ENCODE measurements around the gene SLC66A2.

The SLC66A2 gene

DNA sequence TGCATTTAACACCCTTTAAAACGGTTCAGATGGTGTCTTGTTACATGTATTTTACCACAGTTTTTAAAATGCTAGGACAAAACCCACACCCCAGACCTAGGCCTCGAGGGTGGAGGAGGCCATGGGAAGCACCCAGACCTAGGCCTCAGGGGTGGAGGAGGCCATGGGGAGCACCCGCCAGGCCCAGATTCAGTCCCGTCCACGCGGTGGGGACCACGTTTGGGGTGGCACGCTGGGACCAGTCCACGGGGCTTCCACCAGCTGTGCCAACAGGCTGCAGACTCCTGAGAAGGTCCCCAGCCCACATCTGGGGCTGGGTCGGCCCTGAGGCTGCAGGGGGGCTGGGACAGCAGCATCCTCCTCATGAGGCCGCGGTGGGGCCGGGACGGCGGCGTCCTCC, 63.4 kb downstream of the SLC66A2 start:
- no peak overlapping the region for H3K4me3 ChIP-seq (ENCODE audit: control insufficient read depth, low read depth, low read length)
- DNase-seq (ENCODE audit: low read depth), result no peak
- TF ChIP-seq, protein P1, sequence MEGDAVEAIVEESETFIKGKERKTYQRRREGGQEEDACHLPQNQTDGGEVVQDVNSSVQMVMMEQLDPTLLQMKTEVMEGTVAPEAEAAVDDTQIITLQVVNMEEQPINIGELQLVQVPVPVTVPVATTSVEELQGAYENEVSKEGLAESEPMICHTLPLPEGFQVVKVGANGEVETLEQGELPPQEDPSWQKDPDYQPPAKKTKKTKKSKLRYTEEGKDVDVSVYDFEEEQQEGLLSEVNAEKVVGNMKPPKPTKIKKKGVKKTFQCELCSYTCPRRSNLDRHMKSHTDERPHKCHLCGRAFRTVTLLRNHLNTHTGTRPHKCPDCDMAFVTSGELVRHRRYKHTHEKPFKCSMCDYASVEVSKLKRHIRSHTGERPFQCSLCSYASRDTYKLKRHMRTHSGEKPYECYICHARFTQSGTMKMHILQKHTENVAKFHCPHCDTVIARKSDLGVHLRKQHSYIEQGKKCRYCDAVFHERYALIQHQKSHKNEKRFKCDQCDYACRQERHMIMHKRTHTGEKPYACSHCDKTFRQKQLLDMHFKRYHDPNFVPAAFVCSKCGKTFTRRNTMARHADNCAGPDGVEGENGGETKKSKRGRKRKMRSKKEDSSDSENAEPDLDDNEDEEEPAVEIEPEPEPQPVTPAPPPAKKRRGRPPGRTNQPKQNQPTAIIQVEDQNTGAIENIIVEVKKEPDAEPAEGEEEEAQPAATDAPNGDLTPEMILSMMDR (IDR thresholded peaks at IDR 0.05; ENCODE audit: control insufficient read depth, insufficient read depth, low read depth, low read length, missing control alignments), result no peak

DNA sequence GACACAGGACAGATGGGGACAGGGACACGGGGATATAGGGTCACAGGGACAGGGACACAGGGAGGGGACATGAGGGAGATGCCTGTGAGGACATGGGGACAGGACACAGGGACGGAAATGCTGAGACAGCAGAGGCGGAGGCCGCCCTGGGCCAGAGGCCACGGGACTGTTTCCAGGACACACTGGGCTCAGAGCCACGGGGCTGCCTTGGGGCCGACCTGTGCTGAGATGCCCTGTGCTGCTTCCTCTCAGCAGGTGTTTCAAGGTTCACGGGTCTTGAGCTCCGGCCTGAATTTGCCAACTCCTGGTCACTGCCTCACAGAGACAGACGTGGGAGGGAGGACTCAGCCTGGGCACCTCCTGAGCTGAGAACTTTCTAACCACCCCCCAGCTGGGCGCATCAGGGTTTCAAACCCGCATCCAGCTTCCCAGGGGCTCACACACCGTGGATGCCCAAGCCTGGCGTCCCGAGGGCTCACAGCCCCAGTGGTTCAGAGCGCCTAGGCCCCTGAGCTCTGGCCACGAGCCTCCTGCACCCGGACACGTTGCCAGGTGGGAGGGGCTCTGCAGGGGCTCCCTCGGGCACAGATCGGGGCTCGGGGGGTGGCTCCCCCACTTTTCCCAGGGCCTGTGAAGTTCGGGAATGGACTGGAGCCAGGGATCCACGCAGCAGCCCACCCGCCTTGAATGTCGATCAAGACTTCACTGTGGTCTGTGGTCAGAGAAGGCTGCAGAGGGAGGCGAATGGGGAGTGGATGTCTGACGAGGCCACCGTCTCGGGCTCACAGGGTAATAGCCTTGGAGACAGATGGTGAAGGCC, 64.1 kb downstream of the SLC66A2 start:
- TF ChIP-seq, protein P1 (IDR thresholded peaks at IDR 0.05; ENCODE audit: control insufficient read depth, insufficient read depth, low read depth, low read length, missing control alignments), result no peak
- no peak for DNase-seq (ENCODE audit: low read depth)
- H3K4me3 ChIP-seq (ENCODE audit: control insufficient read depth, low read depth, low read length), result no peak overlapping the region

DNA sequence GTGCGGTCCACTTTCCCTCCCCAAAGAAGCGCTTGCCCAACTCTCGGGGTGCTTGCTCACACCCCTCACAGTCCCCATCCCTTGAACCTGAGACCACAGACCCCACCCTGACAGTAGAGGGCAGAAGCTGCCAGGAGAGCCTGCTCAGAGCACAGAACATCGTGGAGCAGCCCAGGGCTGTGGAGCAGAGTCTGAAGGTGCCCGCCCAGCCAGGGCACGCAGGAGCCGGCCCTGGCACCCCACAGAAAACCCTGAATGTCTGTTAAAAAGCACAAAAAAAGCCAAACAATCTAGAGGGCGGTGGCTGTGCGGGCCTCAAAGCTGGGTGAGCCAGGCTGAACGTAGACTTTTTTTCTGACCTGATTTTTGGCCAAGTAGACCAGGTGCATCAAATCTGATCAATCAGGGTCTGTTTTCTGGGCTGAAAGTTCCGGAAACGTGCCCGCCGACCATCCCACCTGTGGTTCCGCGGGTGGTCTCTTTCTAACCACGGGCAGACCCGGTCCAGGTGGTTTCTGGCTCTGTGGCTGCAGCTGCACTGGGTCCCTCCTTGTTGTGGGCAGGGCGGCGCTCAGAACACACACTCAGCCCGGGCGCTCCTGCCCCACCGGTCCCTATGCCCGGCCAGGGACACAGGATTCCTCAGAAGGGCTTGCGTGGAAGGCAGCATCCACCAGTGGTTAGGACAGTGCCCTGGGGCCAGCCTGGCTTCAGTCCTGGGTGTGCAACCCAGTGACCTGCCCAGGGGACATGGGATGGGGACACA, 66.3 kb downstream of the SLC66A2 start:
- TF ChIP-seq, protein P1 (IDR thresholded peaks at IDR 0.05; ENCODE audit: control insufficient read depth, insufficient read depth, low read depth, low read length, missing control alignments), result no peak
- no peak for DNase-seq (ENCODE audit: low read depth)
- H3K4me3 ChIP-seq (ENCODE audit: control insufficient read depth, low read depth, low read length), result no peak overlapping the region

DNA sequence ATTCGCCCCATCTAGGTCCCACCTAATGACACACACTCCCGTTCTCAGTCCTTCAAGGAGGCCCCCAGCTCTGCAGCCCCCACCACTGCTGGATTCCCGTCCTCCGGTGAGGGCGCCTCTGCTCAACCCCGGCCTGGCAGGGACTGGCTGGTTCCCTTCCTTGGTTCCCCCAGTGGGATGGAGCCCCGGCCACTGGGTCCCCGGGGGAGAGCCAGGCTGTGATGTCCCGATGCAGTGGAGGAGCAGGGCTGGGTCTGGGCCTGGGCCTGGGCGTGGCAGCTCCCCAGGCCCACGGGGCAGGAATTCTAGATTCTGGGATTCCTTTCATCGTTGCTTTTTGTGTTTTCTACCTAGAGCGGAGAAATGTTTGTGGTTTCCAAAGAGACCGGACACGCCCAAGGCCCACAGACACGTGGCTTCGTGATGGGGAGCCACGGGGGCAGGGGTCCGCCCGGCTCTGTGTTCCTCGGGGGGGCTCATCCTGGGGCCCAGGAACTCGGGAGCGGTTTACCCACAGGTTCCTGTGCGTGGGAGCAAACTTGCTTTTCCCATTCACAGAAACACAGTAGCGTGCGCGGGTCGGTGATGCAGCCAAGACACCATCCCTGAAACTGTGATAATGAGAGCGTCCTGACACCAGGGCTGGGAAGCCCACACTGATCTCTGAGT, 67.0 kb downstream of the SLC66A2 start:
- TF ChIP-seq, protein P1 (IDR thresholded peaks at IDR 0.05; ENCODE audit: control insufficient read depth, insufficient read depth, low read depth, low read length, missing control alignments), result no peak
- no peak overlapping the region for H3K4me3 ChIP-seq (ENCODE audit: control insufficient read depth, low read depth, low read length)
- no peak for DNase-seq (ENCODE audit: low read depth)

DNA sequence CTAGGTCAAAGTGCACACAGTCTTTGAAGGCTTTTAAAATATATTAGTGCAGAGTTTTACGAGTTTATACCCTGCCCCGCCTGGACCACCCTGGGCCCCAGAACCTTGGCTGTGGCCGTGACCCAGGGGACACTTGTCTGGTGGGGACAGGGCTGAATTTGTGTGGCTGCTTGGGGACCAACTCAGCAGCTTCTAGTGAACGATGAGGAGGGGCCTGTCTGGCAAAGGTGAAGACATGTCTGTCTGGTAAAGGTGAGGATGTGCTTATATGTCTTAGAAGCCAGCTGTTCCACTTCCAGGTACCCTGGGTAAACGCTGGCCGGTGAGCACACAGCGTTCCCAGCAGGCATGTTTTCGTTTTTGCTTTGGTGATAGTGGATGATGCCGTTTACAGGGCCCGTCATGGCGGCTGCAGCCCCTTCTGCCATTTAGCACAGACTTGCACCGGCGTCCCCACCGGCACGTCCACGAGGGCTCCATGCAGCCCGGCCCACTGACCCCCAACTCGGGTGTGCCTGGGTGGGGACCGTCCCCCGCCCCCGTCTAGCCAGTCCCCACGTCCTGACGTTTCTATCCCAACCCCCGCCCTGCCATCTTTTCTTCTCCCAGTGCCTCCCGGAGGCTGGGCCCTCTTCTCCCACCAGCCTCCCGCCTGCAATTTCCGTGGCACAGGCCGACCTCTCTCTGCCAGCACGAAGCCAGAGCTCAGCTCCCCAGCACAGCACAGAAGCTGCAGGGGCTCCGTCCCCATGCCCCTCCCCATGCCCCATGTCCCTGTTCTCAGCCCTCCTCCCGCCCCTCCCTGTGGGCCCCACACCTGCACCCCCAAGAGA, 67.8 kb downstream of the SLC66A2 start:
- TF ChIP-seq, protein P1 (IDR thresholded peaks at IDR 0.05; ENCODE audit: control insufficient read depth, insufficient read depth, low read depth, low read length, missing control alignments), result no peak
- no peak for DNase-seq (ENCODE audit: low read depth)
- H3K4me3 ChIP-seq (ENCODE audit: control insufficient read depth, low read depth, low read length), result no peak overlapping the region
